Osteoblast (primary cell): ENCODE results near the gene IL23A. TPM values are rescaled to one million over a fixed set of nuclear protein-coding genes. Genes with fewer than 3 reads are reported as not detected.

Experiments used
- DNase-seq: peaks from one replicate; pipeline ENCODE4 v3.0.0; 2011; ENCODE audit warnings: low spot score, mixed read lengths; ENCODE audit not compliant: insufficient read length; ENCODE audit errors: missing footprints
- H2AFZ ChIP-seq: 2 replicates; pipeline ENCODE4 v1.6.0; 2011; ENCODE audit warnings: mild to moderate bottlenecking, low read length
- H3K27ac ChIP-seq: 2 replicates; pipeline ENCODE4 v1.5.1; 2011; ENCODE audit warnings: mild to moderate bottlenecking, low read depth, low read length, moderate library complexity
- H3K27me3 ChIP-seq: 2 replicates; pipeline ENCODE4 v1.6.0; 2012; ENCODE audit warnings: mild to moderate bottlenecking, control low read depth, inconsistent platforms, low read length, moderate library complexity; ENCODE audit not compliant: insufficient read depth
- H3K36me3 ChIP-seq: 2 replicates; pipeline ENCODE4 v1.5.1; 2011; ENCODE audit warnings: mild to moderate bottlenecking, low read length, control low read depth, moderate library complexity; ENCODE audit not compliant: insufficient read depth
- H3K4me1 ChIP-seq: 2 replicates; pipeline ENCODE4 v1.5.1; 2011; ENCODE audit warnings: mild to moderate bottlenecking, low read length, control low read depth, moderate library complexity; ENCODE audit not compliant: insufficient read depth
- H3K4me2 ChIP-seq: 2 replicates; pipeline ENCODE4 v1.6.0; 2011; ENCODE audit warnings: mild to moderate bottlenecking, low read length; ENCODE audit not compliant: insufficient read depth
- H3K4me3 ChIP-seq: fragments of 200-600 bp; sonication (generic); 3 replicates; pipeline ENCODE4 v1.5.1; 2012; ENCODE audit warnings: mild to moderate bottlenecking, low read length, inconsistent platforms; ENCODE audit not compliant: insufficient read depth
- H3K79me2 ChIP-seq: 2 replicates; pipeline ENCODE4 v1.6.0; 2012; ENCODE audit warnings: mild to moderate bottlenecking, low read length, control low read depth, inconsistent platforms; ENCODE audit not compliant: insufficient read depth
- H3K9me3 ChIP-seq: 2 replicates; pipeline ENCODE4 v1.5.1; 2011; ENCODE audit warnings: low read depth, low read length, control low read depth
- H4K20me1 ChIP-seq: 2 replicates; pipeline ENCODE4 v1.6.0; 2012; ENCODE audit warnings: mild to moderate bottlenecking, low read length, control low read depth; ENCODE audit not compliant: insufficient read depth
- total RNA-seq: library from RNA; depleted of rRNA; stranded (reverse); fragments of >200 nt; gene quantifications from 2 replicates; pipeline ENCODE4 v1.2.3, GENCODE V29; 2012
- TF ChIP-seq, protein P1 (sequence below): IDR thresholded peaks from 2 replicates; pipeline ENCODE4 v1.5.1; 2011; ENCODE audit warnings: mild to moderate bottlenecking, low read depth, low read length, moderate library complexity; ENCODE audit errors: extremely low read depth

Gene IL23A
- total RNA-seq, 1 donor: not detected

DNA sequence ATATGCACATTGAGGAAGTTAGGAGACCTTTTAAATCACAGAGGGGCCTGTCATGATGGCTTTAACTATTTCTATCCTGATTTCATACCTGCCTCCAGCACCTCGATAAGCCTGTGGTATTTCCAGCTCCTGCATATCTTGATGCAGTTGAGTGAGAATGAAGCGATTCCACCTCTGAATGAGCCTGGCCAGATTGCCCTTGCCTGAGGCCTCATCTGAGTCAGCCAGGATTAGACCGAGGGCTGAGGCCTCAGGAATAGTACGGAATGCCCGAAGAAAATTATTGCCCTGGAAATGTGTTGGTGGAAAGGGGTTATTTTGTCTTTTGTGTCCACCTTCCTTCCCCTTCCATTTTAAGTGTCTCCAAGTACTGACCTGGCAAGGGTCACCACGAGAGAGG lies 14.5 kb upstream of the IL23A start:
- DNase-seq: no peak
- Histone ChIP-seq H3K79me2 (no peaks in the 10 kb centered on the region), H4K20me1 (no peaks in the 10 kb centered on the region), H3K27me3 (no peaks in the 10 kb centered on the region), H2AFZ (no peak overlapping the region), H3K36me3 (peaks cover 31% of the 10 kb centered on the region), H3K27ac (no peak overlapping the region), H3K4me1 (no peaks in the 10 kb centered on the region), H3K4me3 (no peak overlapping the region), H3K9me3 (no peaks in the 10 kb centered on the region), H3K4me2 (no peak overlapping the region)
- TF ChIP-seq, protein P1, sequence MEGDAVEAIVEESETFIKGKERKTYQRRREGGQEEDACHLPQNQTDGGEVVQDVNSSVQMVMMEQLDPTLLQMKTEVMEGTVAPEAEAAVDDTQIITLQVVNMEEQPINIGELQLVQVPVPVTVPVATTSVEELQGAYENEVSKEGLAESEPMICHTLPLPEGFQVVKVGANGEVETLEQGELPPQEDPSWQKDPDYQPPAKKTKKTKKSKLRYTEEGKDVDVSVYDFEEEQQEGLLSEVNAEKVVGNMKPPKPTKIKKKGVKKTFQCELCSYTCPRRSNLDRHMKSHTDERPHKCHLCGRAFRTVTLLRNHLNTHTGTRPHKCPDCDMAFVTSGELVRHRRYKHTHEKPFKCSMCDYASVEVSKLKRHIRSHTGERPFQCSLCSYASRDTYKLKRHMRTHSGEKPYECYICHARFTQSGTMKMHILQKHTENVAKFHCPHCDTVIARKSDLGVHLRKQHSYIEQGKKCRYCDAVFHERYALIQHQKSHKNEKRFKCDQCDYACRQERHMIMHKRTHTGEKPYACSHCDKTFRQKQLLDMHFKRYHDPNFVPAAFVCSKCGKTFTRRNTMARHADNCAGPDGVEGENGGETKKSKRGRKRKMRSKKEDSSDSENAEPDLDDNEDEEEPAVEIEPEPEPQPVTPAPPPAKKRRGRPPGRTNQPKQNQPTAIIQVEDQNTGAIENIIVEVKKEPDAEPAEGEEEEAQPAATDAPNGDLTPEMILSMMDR: no peak

DNA sequence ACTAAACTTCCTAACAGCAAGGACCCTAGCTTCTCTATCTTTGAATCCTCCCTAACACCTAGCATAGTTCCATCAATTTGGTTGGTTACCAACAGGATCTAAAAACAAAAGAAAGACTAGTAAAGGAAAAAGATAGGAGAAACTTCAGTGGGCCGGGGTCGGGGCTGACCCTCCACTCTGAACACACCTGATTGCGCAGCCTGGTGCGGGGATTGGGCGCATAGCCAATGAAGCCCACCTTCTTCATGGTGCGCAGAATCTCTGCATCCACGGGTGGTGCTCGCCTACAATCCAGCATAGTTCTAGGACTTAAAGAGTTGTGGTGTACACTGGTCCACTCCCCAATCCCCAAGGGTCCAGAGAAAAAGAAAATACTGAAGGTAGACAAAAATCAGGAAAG lies 12.6 kb upstream of the IL23A start:
- Histone ChIP-seq H3K79me2 (no peaks in the 10 kb centered on the region), H3K9me3 (no peaks in the 10 kb centered on the region), H4K20me1 (no peaks in the 10 kb centered on the region), H2AFZ (no peak overlapping the region), H3K4me1 (no peaks in the 10 kb centered on the region), H3K4me3 (no peak overlapping the region), H3K4me2 (no peak overlapping the region), H3K27me3 (no peaks in the 10 kb centered on the region), H3K27ac (no peak overlapping the region), H3K36me3 (peaks cover 31% of the 10 kb centered on the region)
- TF ChIP-seq, protein P1: no peak
- no peak for DNase-seq

DNA sequence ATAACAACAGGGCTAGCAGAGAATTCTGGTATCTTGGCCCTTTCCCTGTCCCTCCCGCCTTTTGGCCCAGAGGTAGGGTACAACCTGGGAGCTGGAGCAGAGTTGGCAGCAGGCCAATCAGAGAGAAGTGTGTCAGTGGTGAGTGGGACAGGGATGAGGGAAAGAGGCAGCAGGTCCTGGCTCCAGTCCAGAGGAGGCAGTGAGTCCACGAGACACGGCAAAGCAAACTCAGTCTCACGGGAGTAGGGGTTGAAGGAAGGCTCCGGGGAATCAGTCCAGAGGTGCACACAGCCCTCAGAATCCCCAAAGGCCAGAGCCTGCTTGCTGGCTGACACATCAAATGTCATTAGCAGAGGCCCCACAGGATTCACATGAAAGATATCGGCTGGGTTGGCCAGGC lies 12.2 kb upstream of the IL23A start:
- Histone ChIP-seq H2AFZ (no peak overlapping the region), H3K4me2 (no peak overlapping the region), H3K4me3 (no peak overlapping the region), H3K36me3 (peaks cover 31% of the 10 kb centered on the region), H3K27ac (no peak overlapping the region), H3K9me3 (no peaks in the 10 kb centered on the region), H3K79me2 (no peaks in the 10 kb centered on the region), H3K4me1 (no peaks in the 10 kb centered on the region), H3K27me3 (no peaks in the 10 kb centered on the region), H4K20me1 (no peaks in the 10 kb centered on the region)
- TF ChIP-seq, protein P1: no peak
- no peak for DNase-seq

DNA sequence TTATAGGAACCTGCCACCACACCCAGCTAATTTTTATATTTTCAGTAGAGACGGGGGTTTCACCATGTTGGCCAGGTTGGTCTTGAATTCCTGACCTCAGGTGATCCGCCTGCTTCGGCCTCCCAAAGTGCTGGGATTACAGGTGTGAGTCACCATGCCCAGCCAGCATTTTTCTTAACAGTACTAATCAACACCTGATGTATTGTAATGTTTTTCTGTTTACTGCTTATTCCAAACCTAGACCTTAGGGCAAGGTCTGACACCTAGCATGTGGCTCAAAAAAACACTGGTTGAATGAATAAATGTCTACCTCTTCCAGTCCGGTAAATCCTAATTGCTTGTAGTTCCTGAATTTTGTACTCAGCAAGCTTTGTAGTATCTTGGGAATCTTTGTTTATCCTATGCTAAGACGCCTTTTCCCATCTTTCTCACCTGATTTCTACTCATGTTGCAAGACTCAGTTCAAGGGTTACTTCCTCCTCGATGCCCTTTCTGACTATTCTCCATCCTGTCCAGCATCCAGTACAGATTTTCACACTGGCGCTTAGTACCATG lies 7.7 kb upstream of the IL23A start:
- Histone ChIP-seq H3K27ac (no peak overlapping the region), H3K9me3 (no peaks in the 10 kb centered on the region), H3K4me1 (peaks cover 18% of the 10 kb centered on the region), H3K4me3 (no peak overlapping the region), H2AFZ (no peak overlapping the region), H3K27me3 (no peaks in the 10 kb centered on the region), H4K20me1 (no peaks in the 10 kb centered on the region), H3K4me2 (no peak overlapping the region), H3K36me3 (peaks cover 3% of the 10 kb centered on the region), H3K79me2 (peaks cover 2% of the 10 kb centered on the region)
- TF ChIP-seq, protein P1: no peak
- no peak for DNase-seq
